Activated B cell treated with CpG ODN at 0.5 μM for 24 hours (primary cell): ENCODE results near the gene C1orf122. TPM values are rescaled to one million over a fixed set of nuclear protein-coding genes. Genes with fewer than 3 reads are reported as not detected.

Experiments used
- ATAC-seq: fragments of 200-7000 bp; cut with Tn5 transposase; one replicate; pipeline ENCODE4 v1.10.0; 2021; ENCODE audit warnings: low read depth, mild to moderate bottlenecking, moderate library complexity
- CTCF ChIA-PET: fragments of 350-600 bp; sonication (Branson Sonifier 250); formaldehyde crosslinking; loops from one replicate; lab custom pipeline; 2021; ENCODE audit warnings: antibody characterized with exemption; lab: Charles Lee
- POLR2A ChIA-PET: fragments of 350-600 bp; sonication (Branson Sonifier 250); formaldehyde crosslinking; loops from one replicate; lab custom pipeline; 2021; ENCODE audit warnings: antibody characterized with exemption; lab: Charles Lee
- DNase-seq: peaks from one replicate; pipeline ENCODE4 v3.0.0; 2022
- H3K27ac Mint-ChIP-seq: one replicate; pipeline ENCODE4 v1.8.0; 2020; ENCODE audit warnings: mixed read lengths
- H3K27me3 Mint-ChIP-seq: one replicate; pipeline ENCODE4 v1.8.0; 2021; ENCODE audit warnings: mixed read lengths
- H3K36me3 Mint-ChIP-seq: one replicate; pipeline ENCODE4 v1.8.0; 2021; ENCODE audit warnings: low read depth, mixed read lengths
- H3K4me1 Mint-ChIP-seq: one replicate; pipeline ENCODE4 v1.8.0; 2021; ENCODE audit warnings: mixed read lengths
- H3K4me3 Mint-ChIP-seq: one replicate; pipeline ENCODE4 v1.8.0; 2020; ENCODE audit warnings: mild to moderate bottlenecking, mixed read lengths
- H3K9me3 Mint-ChIP-seq: one replicate; pipeline ENCODE4 v1.8.0; 2020; ENCODE audit warnings: mixed read lengths
- intact Hi-C: fragments of 100-400 bp; cut with micrococcal nuclease; formaldehyde crosslinking; loops from one replicate; pipeline ENCODE4 v1.15.1; 2024
- total RNA-seq: library from RNA; stranded (reverse); gene quantifications from 2 replicates; pipeline ENCODE4 v1.2.3, GENCODE V29; 2022
- TF ChIP-seq, protein P1 (sequence below): fragments of 200-600 bp; IDR thresholded peaks from one replicate; pipeline ENCODE4 v1.8.0; 2022; ENCODE audit warnings: antibody characterized with exemption, mild to moderate bottlenecking

The C1orf122 gene
- total RNA-seq, 1 donor from 2014 or later, result 19.9 TPM

DNA sequence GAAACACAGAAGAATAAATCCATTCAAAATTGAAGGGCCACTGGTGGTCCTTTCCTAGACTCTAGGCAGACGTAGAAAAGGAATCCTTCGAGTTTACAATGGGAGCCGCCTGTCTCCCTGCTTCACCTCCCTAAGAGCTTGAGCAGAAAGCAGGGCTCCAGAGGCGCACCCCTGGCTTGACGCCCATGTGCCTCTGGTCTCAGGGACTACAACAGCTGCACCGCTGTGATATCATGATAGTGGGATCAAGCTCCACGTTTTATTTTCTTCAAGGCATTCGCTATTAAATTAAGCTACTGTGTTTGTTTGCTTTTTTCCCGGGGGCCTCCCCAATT, 403 bp upstream of the C1orf122 start:
- intact Hi-C loops, result loop anchor here (5.0 to 10.0 kb wide), 2 partner anchors 210 to 332 kb away; partner anchors contain the start of genes GNL2 and ZC3H12A
- ChIA-PET CTCF (no interaction called here), POLR2A (interaction anchor here (1.0 to 2.9 kb wide), 9 partner anchors 10 to 332 kb away, joined by 3 to 43 read pairs (median 7); partner anchors contain the start of genes INPP5B, MTF1 and ZC3H12A)
- Mint-ChIP-seq H3K4me1 (peaks cover 45% of the 10 kb centered on the region), H3K27me3 (no peaks in the 10 kb centered on the region), H3K27ac (peak overlapping the region; percentile 69), H3K9me3 (no peaks in the 10 kb centered on the region), H3K36me3 (peaks cover 52% of the 10 kb centered on the region), H3K4me3 (peak overlapping the region; percentile 87)
- TF ChIP-seq, protein P1, sequence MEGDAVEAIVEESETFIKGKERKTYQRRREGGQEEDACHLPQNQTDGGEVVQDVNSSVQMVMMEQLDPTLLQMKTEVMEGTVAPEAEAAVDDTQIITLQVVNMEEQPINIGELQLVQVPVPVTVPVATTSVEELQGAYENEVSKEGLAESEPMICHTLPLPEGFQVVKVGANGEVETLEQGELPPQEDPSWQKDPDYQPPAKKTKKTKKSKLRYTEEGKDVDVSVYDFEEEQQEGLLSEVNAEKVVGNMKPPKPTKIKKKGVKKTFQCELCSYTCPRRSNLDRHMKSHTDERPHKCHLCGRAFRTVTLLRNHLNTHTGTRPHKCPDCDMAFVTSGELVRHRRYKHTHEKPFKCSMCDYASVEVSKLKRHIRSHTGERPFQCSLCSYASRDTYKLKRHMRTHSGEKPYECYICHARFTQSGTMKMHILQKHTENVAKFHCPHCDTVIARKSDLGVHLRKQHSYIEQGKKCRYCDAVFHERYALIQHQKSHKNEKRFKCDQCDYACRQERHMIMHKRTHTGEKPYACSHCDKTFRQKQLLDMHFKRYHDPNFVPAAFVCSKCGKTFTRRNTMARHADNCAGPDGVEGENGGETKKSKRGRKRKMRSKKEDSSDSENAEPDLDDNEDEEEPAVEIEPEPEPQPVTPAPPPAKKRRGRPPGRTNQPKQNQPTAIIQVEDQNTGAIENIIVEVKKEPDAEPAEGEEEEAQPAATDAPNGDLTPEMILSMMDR, result no peak
- DNase-seq, result no peak
- ATAC-seq, result no peak

DNA sequence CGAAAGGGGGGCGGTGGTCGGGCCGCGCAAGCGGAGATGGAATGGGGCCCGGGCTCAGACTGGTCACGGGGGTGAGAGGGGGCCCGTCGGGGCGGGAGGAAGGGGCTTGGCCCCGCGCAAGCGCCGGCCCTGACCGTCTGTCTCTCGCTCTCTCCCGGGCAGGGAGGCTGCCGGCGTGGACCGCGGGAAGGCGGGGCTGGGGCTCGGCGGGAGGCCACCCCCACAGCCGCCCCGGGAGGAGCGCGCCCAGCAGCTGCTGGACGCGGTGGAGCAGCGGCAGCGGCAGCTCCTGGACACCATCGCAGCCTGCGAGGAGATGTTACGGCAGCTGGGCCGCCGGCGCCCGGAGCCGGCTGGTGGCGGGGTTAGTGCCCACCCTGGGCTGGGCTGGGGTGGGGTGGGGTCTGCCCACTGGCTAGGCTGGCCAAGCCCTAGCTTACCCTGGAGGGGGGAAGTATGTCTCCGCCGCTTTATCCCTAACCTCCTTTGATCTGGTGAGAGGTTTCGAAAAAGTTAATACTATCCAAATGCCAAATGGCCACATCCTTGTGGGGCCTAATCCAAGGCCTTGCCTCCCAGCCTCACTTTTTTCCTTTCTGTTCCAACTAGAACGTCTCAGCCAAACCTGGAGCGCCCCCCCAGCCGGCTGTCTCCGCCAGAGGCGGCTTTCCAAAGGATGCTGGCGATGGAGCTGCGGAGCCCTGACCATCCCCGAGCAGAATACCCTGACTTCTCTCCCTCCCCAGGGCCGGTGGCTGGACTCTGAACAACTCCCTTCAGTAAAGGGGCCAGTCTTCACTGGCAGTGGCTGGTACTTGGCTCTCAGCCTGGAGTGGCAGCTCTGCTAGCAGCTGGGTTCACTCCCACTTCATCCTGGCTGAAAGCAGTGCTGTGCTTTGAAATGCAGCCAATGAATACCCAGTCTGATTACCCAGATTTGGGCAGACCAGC, 1.1 kb downstream of the C1orf122 start:
- TF ChIP-seq, protein P1, result no peak
- Mint-ChIP-seq H3K9me3 (no peaks in the 10 kb centered on the region), H3K27me3 (no peaks in the 10 kb centered on the region), H3K4me3 (peak overlapping the region; percentile 95), H3K27ac (peak overlapping the region; percentile 92), H3K36me3 (peaks cover 41% of the 10 kb centered on the region), H3K4me1 (peaks cover 45% of the 10 kb centered on the region)
- peak; percentile 40 for ATAC-seq
- ChIA-PET CTCF (interaction anchor here (2.0 kb wide), 1 partner anchor 51 kb away, joined by 10 read pairs; the partner anchor contains the start of gene MTF1), POLR2A (interaction anchor here (0.6 to 2.9 kb wide), 21 partner anchors 9 to 1583 kb away, joined by 3 to 43 read pairs (median 5); partner anchors contain the start of genes INPP5B, MTF1, RRAGC and ZC3H12A)
- intact Hi-C loops, result loop anchor here (1.0 to 10.0 kb wide), 6 partner anchors 14 to 334 kb away; partner anchors contain the start of genes CDCA8, GNL2, MTF1 and SF3A3
- DNase-seq, result no peak

DNA sequence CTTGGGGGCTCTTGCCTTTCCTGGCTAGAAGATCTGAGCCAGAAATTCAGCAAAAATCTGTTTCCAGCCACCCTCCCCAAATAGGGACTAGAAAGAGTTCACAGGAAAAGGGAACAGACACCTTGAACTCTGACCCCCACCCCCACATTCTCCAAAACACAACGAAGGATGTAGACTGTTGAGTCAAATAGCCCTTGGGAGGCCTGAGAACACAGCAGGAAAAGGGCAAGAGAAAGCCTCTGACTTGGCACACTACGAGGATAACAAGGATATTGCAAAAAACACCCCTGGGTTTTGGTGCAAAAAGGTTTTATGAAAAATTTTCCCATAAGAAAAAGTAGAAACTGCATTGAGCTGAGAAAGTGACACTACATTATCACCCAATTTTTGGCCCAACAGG, 2.4 kb downstream of the C1orf122 start:
- DNase-seq (no peak), ATAC-seq (no peak)
- no peak overlapping the region for H3K4me3 Mint-ChIP-seq
- H3K4me1 Mint-ChIP-seq, result peaks cover 45% of the 10 kb centered on the region
- CTCF ChIA-PET, result no interaction called here
- H3K9me3 Mint-ChIP-seq, result no peaks in the 10 kb centered on the region
- intact Hi-C loops, result loop anchor here (5.0 to 10.0 kb wide), 2 partner anchors 213 to 335 kb away; partner anchors contain the start of genes GNL2 and ZC3H12A
- H3K27me3 Mint-ChIP-seq, result no peaks in the 10 kb centered on the region
- peaks cover 40% of the 10 kb centered on the region for H3K36me3 Mint-ChIP-seq
- TF ChIP-seq, protein P1, result no peak
- POLR2A ChIA-PET, result interaction anchor here (1.0 kb wide), 1 partner anchor 50 kb away, joined by 4 read pairs; the partner anchor contains the start of gene MTF1
- H3K27ac Mint-ChIP-seq, result no peak overlapping the region

DNA sequence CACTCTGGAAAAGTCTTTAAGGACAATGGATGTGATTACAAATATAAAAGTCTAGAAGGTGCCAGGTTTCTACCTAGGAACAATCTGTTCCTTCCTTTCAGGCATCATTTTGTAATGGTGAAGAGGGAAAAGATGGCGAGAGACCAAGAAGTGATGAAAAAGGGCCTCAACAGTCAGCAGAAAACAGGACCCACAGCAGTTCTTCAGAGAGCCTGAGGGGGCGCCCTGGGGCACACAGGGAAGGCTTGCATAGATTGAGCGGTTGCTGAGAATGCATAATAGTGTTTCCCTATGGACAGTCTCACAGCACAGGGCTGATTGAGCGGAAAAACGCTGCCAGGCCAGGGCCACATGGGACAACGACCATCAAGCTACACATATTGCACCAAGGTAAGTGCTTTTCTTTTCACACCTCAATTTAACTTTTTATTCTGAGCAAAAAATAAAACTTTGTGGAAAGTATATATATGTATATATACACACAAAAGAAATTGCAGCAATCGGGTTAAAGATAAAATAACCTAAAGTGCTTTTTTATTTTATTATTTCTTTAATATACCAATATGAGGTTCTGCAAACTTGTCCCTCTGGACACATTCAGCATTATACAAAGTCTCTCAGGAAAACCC, 3.6 kb downstream of the C1orf122 start:
- DNase-seq (peak; percentile 46), ATAC-seq (peak; percentile 41)
- Mint-ChIP-seq H3K9me3 (no peaks in the 10 kb centered on the region), H3K27me3 (no peaks in the 10 kb centered on the region), H3K27ac (no peak overlapping the region), H3K4me1 (peaks cover 34% of the 10 kb centered on the region), H3K4me3 (no peak overlapping the region), H3K36me3 (peaks cover 39% of the 10 kb centered on the region)
- CTCF ChIA-PET, result no interaction called here
- intact Hi-C loops, result loop anchor here (1.0 kb wide), 1 partner anchor 49 kb away; no protein-coding TSS in a partner anchor
- TF ChIP-seq, protein P1, result no peak
- POLR2A ChIA-PET, result interaction anchor here (1.2 kb wide), 1 partner anchor 48 kb away, joined by 4 read pairs; the partner anchor contains the start of gene MTF1
